Measurements from ENCODE around the gene ZNF185.

Gene ZNF185

DNA sequence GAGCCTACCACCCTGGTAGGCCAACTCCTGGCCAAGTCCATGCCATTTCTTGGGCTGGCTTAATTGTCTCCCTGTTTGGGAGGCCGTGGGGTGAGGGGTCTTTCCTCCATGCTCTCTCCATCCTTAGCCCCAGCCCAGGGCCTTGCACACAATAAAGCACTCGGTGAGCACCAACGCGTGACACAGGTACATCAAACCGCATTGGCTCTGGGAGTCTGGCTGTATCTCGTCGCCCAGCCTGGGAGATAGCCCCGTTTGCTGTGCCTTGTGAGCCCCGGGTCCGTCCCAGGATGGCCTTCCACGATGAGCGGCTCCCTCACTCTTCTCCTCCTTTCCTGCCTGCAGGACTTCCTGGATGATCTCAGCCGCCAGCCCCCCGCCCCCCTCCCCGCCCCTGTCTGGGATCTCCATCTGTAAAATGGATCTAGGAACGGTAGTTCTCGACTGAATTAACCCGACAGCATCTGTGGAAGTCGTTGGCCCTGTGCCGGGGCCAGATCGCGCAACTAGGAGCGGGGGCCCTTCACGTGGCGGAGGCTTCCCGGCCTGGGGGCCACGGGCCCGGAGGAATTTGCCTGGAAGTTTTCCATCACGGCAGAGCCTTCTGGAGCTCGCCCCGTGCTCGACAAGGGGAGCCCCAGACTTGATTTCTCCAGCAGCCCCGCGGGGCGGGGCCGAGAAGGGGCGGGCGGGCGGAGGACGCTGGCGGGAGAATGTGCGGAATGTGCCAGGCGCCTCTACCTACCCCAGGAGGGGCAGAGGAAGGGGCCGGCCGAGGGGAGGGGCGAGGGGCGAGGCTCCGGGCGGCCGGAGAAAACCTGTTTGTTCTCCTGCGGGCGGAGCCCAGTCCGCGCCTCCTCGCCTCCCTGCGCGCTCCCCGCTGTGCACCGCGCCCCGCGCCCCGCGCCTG lies at the start of gene ZNF185:
ZNF185 (plus strand) TSS at position 846 of the 910 bp plus-strand sequence. CDS start 16,423 bp downstream, outside the sequence.
- ATAC-seq, result no peak

DNA sequence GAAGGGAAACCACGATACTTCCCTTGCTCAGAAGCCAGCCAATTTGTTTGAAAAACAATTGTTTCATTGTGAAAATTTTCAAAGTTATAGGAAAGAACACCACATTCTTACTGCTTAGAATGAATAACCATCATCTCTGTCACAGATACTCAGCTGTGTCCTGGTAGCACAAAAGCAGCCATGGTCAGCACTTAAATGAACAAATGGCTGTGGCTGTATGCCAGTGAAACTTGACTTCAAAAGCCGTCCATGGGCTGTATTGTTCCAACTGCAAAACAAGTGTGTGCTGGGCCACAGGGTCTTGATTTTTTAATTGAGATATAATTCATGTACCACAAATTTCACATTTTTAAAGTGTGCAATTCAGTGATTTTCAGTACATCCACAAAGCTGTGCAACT lies 47.4 kb upstream of the ZNF185 start:
- ATAC-seq, result no peak

DNA sequence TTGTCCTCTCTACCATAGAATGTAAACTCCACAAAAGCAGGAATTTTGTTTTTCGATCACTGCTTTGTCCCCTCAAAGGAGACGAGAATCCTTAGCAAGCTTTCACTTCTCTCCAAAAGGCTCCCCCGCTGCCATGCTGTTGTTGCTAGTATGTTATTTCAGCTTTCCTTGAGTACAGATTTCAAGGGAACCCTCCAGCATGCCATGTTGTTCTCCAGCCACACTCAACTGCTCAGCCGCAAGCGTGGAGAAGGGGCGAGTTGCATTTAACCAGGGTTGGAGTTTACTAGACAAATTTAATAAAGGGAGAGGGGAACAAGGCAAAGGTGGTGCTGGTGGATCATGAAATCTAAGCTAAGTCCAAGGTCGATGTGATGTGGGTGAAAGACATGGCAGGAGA lies 43.9 kb upstream of the ZNF185 start:
- ATAC-seq, result no peak

DNA sequence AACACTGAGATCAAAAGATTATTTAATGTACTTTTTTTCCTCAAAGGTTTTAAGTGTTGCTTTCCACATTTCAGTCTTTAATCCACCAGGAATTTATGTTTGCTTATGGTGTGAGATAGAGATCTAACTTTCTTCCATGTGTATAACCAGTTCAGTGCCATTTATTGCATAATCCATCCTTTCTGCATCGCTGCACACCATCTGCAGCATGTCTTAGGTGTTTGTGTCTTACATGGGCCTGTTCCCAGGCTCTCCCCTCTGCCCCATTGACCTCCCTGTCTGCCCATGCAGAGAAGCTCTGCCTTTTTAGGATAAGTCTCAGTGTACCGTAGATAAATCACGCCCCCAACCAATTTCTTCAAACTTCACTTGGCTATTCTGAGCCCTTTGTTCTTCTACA lies 36.8 kb upstream of the ZNF185 start:
- no peak for ATAC-seq

DNA sequence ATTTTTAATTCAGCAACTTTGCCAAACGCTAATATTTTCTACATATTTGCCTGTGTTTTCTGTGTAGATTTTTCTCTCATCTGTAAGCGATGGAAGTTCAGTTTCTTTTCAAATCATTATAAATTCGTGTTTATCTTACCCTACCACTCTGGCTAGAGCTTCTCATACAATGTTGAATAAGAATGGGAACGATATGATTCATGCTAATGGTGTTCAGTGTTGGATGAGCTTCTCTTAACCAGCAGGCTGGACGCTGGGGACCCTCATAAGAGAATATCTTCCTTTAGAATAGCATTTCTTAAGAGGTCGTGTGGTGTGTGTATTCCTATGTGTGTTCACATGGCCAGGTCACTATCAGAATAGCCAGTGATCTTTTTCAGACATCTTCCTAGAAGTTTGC lies 36.0 kb upstream of the ZNF185 start:
- no peak for ATAC-seq

DNA sequence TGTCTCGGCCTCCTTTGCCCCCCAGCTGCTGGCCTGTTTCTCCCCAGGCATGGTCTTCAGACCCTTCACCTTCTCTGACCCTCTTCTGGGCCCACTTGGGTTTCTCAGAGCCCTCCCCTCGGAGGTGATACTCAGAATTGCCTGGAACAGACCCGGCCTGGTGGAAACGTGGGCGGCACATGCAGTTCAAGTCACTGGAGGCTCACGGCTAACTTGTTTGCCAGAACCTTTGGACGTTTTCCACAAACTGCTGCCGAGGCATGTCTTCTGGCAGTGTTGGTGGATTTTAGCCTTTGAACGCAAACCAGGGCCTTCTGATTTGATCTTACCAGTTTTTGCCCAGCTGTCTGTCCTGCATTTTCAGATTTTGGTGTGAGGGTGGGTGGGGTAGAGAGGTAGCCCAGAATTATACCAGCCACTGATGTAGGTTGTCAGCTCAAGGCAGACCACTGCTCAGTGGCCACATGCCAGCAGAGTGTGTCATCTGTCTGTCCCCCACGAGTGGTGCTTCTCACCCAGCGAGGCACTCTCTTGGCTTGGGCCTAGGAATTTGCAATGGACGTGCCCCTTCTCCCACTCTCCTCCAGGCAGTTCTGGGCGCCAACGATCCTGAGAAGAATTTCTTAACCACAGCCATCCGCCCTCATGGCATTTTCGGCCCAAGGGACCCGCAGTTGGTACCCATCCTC lies 32.5 kb upstream of the ZNF185 start:
- no peak for ATAC-seq

DNA sequence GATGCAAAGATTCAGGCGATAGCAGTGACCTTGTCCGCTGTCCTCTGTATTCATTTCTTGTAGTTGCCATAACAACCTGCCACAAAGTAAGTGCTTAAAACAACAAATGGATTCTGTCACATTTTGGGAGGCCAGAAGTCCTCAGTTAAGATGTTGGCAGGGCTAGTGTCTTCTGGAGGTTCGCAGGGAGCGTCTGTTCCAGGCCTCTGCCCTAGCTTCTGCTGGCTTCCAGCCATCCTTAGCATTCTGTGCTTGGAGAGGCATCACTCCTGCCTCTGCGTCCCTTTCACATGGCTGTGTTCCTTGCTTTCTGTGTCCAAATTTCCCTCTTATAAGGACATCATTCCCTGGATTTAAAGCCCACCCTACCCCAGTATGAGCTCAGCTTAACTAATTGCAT lies 31.5 kb upstream of the ZNF185 start:
- no peak for ATAC-seq

DNA sequence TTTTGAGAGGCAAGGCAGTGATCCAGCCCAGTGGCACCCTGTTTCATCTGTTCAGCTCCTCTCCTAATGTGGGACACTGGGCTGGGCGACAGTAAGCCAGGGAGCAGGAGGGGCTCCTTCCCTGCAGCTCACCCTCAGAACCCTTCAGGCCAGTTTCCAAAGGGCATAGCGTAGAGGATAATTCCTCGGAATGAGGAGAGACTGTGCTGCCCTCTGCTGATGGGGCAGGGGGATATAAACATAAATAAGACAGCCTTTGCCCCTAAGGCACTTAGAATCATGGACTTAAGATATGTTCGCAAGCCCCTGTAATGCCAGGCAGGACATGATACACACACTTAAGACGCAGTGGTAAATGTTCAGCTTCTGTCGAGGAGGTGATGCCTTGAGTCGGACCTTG lies 27.9 kb upstream of the ZNF185 start:
- ATAC-seq, result no peak

DNA sequence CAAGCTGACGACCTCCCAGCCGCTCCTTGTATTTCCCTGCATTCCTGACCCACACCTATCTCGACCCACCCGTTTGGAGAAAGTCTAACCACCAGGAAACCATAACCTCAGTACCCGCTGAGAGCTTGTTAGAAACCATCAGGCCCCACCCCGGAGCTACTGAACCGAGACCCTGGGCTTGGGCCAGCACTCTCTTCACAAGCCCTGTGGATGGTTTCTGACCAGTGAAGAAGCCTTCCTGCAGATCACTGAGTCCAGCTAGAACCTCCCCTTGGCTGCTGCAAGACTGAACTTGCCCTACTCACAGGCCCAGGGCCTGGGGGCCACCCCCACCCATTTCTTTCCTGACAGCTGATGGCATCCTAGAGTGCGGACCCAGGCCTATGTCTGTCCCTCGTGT lies 26.6 kb upstream of the ZNF185 start:
- no peak for ATAC-seq

DNA sequence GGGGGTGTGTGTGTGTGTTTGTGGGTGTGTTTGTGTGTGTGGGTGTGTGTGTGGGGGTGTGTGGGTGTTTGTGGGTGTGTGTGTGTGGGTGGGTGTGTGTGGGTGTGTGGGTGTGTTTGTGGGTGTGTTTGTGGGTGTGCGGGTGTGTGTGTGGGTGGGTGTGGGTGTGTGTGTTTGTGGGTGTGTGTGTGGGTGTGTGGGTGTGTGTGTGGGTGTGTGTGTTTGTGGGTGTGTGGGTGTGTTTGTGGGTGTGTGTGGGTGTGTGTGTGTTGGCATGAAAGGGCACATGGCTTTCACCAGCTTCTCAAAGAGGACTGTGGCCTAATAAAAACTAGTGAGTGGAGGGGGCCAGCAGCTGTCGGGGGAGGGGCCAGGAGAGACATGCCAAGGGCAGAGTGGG lies 25.3 kb upstream of the ZNF185 start:
- no peak for ATAC-seq

DNA sequence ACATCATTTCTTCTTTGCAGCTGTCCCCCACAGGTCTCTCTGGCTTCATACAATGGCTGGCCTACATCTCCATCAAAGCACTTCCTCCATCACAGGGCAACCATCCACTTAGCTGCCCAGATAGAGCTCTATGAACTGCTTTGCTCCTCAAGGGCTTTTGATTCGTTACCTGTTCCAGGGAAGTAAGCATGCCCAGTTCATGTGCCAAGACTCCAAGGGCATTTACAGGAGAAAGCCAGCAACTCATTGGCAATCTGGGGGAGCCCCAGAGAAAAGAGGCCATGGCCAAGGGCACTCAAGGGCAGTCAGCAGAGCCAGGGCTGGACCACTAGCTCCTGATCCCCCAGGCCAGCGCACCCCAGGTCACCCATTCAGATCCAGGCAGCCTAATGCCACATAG lies 24.5 kb upstream of the ZNF185 start:
- no peak for ATAC-seq

DNA sequence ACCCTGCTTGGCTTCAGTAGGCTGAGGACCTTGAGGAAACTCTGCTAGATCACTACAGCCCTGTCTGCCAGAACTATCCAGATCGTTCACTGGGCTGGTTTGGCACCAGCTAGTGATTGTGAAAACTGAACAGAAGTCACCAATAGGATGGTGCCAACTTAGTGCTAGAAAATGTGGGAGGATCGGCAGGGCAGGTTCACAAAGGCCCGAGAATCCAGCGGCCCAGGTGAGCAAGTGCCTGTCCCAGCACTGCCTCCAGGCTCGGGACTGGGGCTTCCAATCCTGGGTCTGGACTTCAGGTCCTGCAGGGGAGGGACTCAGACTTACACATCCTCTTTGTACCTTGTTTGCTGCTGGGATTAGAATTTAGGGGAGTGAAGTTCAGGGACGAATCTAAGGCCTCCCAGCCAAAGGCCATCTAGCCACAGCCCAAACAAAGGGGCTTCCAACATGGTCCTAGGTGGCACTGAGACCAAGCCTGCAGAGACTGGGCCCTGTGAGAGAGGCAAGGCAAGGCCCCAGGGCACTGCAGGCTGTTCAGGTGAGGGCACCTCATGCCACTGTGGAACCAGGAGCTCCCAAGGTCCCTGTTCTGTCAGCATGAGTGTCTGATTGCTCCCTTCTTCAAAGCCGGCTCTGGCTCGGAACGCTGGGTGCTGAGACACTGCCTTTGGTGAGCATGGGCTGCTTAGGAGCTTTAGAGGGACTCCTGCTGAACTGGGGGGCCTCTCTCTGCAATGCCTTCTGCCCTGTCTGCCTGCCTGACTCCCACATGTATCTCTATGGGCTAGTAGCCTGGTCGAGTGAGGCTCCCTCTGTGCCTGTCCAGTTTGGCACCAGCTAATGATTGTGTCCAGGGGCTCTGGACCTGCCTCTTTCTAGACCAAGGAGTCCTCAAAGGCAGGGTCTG lies 20.7 kb upstream of the ZNF185 start:
- ATAC-seq, result no peak

DNA sequence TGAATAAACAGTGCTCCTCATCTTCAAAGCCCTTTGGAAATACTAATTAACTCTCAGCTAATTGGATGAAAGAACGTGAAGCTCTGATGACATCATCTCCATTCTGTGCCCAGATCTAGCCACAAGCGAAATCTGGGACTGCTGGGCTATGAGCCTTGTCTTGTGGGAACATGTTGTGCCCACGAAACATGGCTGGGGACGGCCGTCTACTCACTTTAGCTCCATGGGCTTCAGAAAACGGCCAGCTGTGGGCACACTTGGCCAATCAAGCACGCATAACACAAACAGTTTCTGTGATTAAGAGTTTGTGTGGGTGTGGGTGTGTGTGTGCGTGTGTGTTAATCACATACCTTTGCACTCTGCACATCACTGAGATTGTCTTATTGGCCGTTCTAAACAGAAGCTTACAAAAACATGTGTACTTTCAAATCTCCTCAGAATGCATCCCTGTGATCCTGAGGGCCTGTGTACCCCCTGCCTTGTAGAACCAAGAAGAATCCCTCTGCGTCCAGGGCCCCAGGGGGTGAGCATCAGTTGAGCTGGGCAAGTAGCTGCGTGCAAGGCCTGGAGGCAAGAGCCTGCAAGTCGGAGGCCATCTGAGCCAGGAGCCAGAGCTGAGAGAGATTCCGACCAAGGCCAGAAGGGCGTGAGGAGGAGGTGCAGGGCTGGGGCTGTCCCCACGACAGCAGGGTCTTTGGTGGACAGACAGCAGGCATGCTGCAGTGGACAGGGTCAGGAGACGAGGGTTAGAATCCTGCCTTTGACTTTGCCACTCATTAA lies 18.7 kb upstream of the ZNF185 start:
- ATAC-seq, result no peak

DNA sequence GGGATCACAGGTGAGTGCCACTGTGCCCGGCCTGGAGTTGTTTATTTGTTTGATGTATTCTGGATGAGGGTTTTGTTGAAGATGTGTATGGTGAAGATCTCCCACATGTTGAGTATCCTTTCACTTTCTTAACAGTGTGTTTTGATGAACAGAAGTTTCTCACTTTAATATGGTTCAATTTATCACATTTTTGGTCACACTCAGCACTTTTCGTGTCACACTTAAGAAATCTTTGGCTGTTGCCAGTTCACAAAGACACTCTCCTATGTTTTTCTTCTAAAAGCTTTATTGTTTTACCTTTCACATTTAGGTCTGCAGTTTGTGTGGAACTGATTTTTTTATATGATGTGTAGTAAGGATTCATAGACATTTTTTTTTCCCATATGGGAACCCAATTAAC lies 16.6 kb upstream of the ZNF185 start:
- ATAC-seq, result no peak

DNA sequence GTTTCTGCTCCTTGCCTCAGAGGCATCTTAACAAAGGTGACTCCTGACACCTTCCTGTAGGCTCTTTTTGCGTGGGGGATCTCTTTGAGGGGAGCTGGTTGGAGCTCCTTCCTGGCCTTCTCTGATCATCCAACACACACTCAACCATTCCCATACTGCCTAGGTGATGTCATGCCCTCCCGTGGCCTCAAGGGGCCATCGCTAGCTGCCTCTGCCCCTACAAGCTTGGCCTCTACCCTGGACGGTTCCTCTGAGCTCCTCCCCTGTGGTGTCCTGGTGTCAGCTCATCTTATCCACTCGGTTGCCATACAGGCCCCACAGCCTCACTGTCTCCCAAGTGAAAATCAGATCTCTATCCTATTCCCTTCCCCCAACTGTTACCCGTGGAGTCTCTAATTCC lies 13.7 kb upstream of the ZNF185 start:
- no peak for ATAC-seq

DNA sequence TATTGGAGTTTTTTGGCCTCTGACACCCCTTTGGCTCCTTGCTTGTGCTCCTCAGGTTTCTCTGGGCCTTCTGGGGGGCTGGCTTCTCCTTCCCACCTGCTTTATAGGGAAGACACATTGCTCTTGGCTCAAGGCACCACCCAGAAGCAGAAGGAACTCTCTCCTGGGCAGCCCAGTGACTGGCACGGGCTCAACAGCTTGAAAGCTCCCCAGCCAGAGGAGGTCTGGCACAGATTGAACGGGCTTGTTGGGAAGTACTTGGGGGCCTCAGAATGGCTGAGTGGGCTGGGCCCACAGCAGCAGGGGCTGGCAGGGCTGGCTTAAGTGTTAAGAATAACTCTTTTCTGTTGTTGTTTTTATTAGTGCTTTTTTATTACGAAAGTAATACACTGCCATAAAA lies 11.2 kb upstream of the ZNF185 start:
- ATAC-seq, result no peak

DNA sequence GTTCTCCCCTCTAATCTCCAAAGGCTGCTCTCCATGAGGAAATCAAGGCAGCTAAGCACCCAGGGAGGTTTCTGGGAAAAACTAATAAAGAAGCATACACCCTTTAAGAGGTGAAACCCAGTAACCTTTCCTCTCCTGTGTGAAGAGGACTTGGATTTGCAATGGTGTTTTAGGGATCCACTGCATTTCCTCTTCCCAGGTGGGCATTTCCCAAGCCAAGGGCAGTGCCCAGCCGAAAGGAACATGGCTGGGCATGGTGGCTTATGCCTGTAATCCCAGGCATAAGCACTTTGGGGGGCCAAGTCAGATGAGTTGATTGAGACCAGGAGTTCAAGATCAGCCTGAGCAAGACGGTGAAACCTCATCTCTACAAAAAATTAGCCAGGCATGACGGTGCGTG lies 5.4 kb upstream of the ZNF185 start:
- ATAC-seq, result no peak

DNA sequence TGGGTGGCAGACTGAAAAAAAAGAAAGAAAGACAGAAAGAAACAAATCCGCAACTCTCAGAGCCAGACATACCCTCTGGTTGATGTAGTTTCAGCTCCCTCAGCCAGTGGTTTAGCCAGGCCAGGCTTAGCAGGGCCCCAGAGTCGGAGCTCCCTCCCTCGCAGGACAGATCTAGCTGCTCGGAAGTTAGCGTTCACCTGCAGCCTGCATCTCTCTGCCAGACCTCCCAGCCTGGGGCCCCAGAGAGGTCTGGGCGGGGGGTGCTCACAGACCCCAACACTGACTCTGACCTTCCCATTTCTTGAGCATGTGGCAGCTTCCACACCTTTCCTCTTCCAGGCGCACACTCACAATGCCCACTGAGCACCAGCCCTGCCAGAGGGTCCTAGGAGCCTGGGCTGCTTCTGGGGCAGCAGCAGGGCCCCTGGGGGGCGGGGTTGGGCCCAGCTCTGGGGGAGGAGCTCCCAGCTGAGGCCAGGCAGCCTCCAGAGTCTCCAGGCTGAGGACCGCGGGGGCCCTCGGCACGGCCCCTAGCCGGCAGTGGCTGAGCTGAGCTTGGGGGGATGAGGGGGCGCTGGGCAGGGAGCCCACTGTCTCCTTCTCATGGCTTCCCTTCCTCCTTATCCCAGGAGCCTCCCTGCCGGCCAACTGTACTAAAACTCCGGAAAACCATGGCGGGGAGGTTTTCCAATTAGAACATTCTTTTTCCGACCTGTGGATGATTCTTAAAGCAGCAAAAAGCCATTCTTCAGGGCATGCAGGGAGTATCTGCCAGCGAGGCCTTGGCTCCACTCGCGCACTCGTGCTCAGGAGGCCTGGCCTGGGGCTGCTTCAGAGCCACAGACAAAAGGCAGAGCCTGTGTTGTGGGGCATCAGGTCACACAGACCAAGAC lies 4.6 kb upstream of the ZNF185 start:
- ATAC-seq, result no peak

DNA sequence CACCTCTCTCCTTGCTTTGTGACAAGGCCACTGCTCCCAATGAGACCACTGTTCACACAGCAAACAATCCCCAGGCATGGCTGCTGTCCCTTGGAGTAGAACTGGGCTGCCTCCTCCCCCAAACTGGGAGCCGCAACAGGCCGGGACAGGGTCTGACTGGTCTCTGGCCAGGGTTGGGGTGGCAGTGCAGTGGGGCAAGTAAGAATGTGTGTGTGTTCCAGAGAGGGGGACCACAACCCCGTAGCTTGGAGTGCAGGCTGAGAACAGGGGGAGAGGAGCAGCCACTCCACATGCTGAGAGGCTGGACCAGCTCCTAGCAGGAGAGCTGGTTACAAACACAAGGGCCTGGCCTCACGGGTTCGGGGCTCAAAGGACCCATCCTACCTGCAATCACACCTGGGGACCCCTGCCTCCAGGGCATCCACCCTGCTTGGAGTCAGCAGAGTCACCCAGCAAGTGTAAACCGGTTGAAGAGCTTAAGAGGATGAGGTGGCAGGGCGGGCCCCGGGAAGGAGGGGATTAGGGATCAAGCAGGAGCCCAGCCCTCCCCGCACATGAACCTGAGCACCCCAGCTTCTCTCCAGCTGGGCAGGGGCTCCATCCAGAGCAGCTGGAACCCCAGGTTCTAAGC lies 3.8 kb upstream of the ZNF185 start:
- ATAC-seq, result no peak

DNA sequence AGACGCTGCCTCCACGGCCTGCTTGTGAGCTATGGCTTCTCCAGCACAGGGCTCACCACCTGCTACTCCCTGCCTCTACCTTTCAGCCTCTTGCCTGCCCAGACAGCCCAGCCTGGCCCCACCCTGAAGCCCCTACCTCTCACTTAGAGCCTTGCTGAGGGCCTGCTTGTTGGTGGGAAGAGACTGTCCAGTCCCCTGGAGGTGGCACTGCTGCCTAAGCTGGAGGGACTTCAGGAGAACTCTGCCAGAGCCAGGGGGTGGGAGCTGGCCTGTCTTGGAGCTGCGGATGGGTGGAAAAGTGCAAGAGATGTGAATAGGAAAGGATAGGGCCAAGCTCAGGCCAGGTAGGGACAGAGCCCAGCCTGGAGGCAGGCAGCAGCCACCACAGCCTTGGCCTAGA lies 2.7 kb upstream of the ZNF185 start:
- no peak for ATAC-seq
